ENCODE data around the gene CACNA2D3.

- no peak for TF ChIP-seq POLR2AphosphoS5 (IDR thresholded peaks at IDR 0.05; ENCODE audit: low read depth, low read length)
- TF ChIP-seq REST (IDR thresholded peaks at IDR 0.05; ENCODE audit: insufficient read depth in 1 of 2, low read depth in 2 of 2, low read length in 2 of 2) = peak; percentile 44 to 77; a peak in 2 of 4 replicates
- TF ChIP-seq TAF1 (IDR thresholded peaks at IDR 0.05; ENCODE audit: borderline replicate concordance, insufficient read depth, low read length) = no peak
Observed at GRCh38 chr3:54891540-54891897, 769.2 kb downstream of the CACNA2D3 start.
